ENCODE results near the gene SLC25A30.
"Not testable (repeated sequence)": the region's sequence is repeated elsewhere in the genome, so short reads cannot be mapped to it uniquely, and the experiment has no call there.

Gene SLC25A30

GRCh38 chr13:45356966-45357672 lies 61.1 kb downstream of the SLC25A30 start:
- in situ Hi-C loops (cut with HindIII; ENCODE audit: low pct_unique_long_range_greater_than_20kb, low sequenced_read_pairs) = no loop called here
- TF ChIP-seq JUND (IDR thresholded peaks at IDR 0.05; ENCODE audit: low read depth) = no peak
- no peak for DNase-seq (ENCODE audit: low read depth in 1 of 2, low spot score in 1 of 2)

GRCh38 chr13:45353895-45354294 lies 64.3 kb downstream of the SLC25A30 start:
- no peak for TF ChIP-seq JUND (IDR thresholded peaks at IDR 0.05; ENCODE audit: low read depth)
- in situ Hi-C loops (cut with HindIII; ENCODE audit: low pct_unique_long_range_greater_than_20kb, low sequenced_read_pairs) = no loop called here
- no peak for DNase-seq (ENCODE audit: low read depth in 1 of 2, low spot score in 1 of 2)

- no peak for TF ChIP-seq JUND (IDR thresholded peaks at IDR 0.05; ENCODE audit: low read depth)
- no peak for DNase-seq (ENCODE audit: low read depth in 1 of 2, low spot score in 1 of 2)
- in situ Hi-C loops (cut with HindIII; ENCODE audit: low pct_unique_long_range_greater_than_20kb, low sequenced_read_pairs) = no loop called here
Measured at GRCh38 chr13:45352031-45352430, 66.1 kb downstream of the SLC25A30 start.

GRCh38 chr13:45350152-45350551 lies 68.0 kb downstream of the SLC25A30 start:
- TF ChIP-seq JUND (IDR thresholded peaks at IDR 0.05; ENCODE audit: low read depth) = no peak
- DNase-seq (ENCODE audit: low read depth in 1 of 2, low spot score in 1 of 2) = no peak
- in situ Hi-C loops (cut with HindIII; ENCODE audit: low pct_unique_long_range_greater_than_20kb, low sequenced_read_pairs) = no loop called here

GRCh38 chr13:45349438-45349837 lies 68.7 kb downstream of the SLC25A30 start:
- no peak for TF ChIP-seq JUND (IDR thresholded peaks at IDR 0.05; ENCODE audit: low read depth)
- in situ Hi-C loops (cut with HindIII; ENCODE audit: low pct_unique_long_range_greater_than_20kb, low sequenced_read_pairs) = no loop called here
- no peak for DNase-seq (ENCODE audit: low read depth in 1 of 2, low spot score in 1 of 2)

GRCh38 chr13:45344064-45344463 lies 74.1 kb downstream of the SLC25A30 start:
- in situ Hi-C loops (cut with HindIII; ENCODE audit: low pct_unique_long_range_greater_than_20kb, low sequenced_read_pairs); DNase-seq (ENCODE audit: low read depth in 1 of 2, low spot score in 1 of 2): not testable (repeated sequence)
